ENCODE results near the gene IL1RAPL2.
"Not testable (repeated sequence)": the region's sequence is repeated elsewhere in the genome, so short reads cannot be mapped to it uniquely, and the experiment has no call there.

The IL1RAPL2 gene

GRCh38 chrX:104854790-104855340 is 288.9 kb downstream of the IL1RAPL2 start:
- no peak for DNase-seq (ENCODE audit: low spot score)

- DNase-seq (ENCODE audit: low spot score) = no peak
Measured at GRCh38 chrX:104863466-104863865, 297.5 kb downstream of the IL1RAPL2 start.

GRCh38 chrX:104864296-104864695 is 298.3 kb downstream of the IL1RAPL2 start:
- no peak for DNase-seq (ENCODE audit: low spot score)

- no peak for DNase-seq (ENCODE audit: low spot score)
Measured at GRCh38 chrX:104877504-104877903, 311.5 kb downstream of the IL1RAPL2 start.

- no peak for DNase-seq (ENCODE audit: low spot score)
Measured at GRCh38 chrX:104902070-104902469, 336.1 kb downstream of the IL1RAPL2 start.

GRCh38 chrX:104909694-104910093 is 343.7 kb downstream of the IL1RAPL2 start:
- not testable (repeated sequence) for DNase-seq (ENCODE audit: low spot score)

GRCh38 chrX:104913348-104913747 is 347.3 kb downstream of the IL1RAPL2 start:
- no peak for DNase-seq (ENCODE audit: low spot score)

GRCh38 chrX:104914686-104915085 is 348.7 kb downstream of the IL1RAPL2 start:
- not testable (repeated sequence) for DNase-seq (ENCODE audit: low spot score)

GRCh38 chrX:104918122-104918521 is 352.1 kb downstream of the IL1RAPL2 start:
- DNase-seq (ENCODE audit: low spot score) = no peak

- DNase-seq (ENCODE audit: low spot score) = no peak
Measured at GRCh38 chrX:104921584-104922205, 355.7 kb downstream of the IL1RAPL2 start.

- peak; percentile 63 for DNase-seq (ENCODE audit: low spot score)
Measured at GRCh38 chrX:104922206-104922621, 356.2 kb downstream of the IL1RAPL2 start.

GRCh38 chrX:104929324-104929723 is 363.3 kb downstream of the IL1RAPL2 start:
- no peak for DNase-seq (ENCODE audit: low spot score)

GRCh38 chrX:104935581-104935980 is 369.6 kb downstream of the IL1RAPL2 start:
- no peak for DNase-seq (ENCODE audit: low spot score)

GRCh38 chrX:104953251-104953650 is 387.3 kb downstream of the IL1RAPL2 start:
- DNase-seq (ENCODE audit: low spot score) = no peak

GRCh38 chrX:104961926-104962325 is 395.9 kb downstream of the IL1RAPL2 start:
- DNase-seq (ENCODE audit: low spot score) = no peak

- DNase-seq (ENCODE audit: low spot score) = no peak
Measured at GRCh38 chrX:104968241-104968640, 402.2 kb downstream of the IL1RAPL2 start.

- no peak for DNase-seq (ENCODE audit: low spot score)
Measured at GRCh38 chrX:104972737-104973136, 406.7 kb downstream of the IL1RAPL2 start.

GRCh38 chrX:104987063-104987462 is 421.1 kb downstream of the IL1RAPL2 start:
- no peak for DNase-seq (ENCODE audit: low spot score)

GRCh38 chrX:104988038-104988437 is 422.0 kb downstream of the IL1RAPL2 start:
- DNase-seq (ENCODE audit: low spot score) = no peak

GRCh38 chrX:104995546-104995945 is 429.5 kb downstream of the IL1RAPL2 start:
- no peak for DNase-seq (ENCODE audit: low spot score)

- no peak for DNase-seq (ENCODE audit: low spot score)
Measured at GRCh38 chrX:105006103-105006502, 440.1 kb downstream of the IL1RAPL2 start.

- no peak for DNase-seq (ENCODE audit: low spot score)
Measured at GRCh38 chrX:105006996-105007395, 441.0 kb downstream of the IL1RAPL2 start.

GRCh38 chrX:105013719-105014118 is 447.7 kb downstream of the IL1RAPL2 start:
- DNase-seq (ENCODE audit: low spot score) = no peak

- DNase-seq (ENCODE audit: low spot score) = no peak
Measured at GRCh38 chrX:105017641-105018040, 451.6 kb downstream of the IL1RAPL2 start.
